Activated T-helper 2 cell treated with anti-CD3 and anti-CD28 coated beads, Interferon-gamma antibody, Interleukin-2, Interleukin-4, amounts not matched to agents 10 μg/mL and 5 μg/mL and 100 μg/mL, durations not matched to agents 14 hours and 24 hours and 36 hours (primary cell): ENCODE measurements around the gene TCF7L2. TPM values are rescaled to one million over a fixed set of nuclear protein-coding genes. Genes with fewer than 3 reads are reported as not detected.
A peak's percentile ranks its signal among the peaks of the same experiment; 100 is the strongest.

Experiments used
- DNase-seq: peaks from one replicate; pipeline ENCODE4 v3.0.0; 2021; ENCODE audit warnings: low spot score
- H3K27ac Mint-ChIP-seq: one replicate; pipeline ENCODE4 v1.8.0; 2021; ENCODE audit warnings: mixed read lengths
- H3K27me3 Mint-ChIP-seq: one replicate; pipeline ENCODE4 v1.8.0; 2021; ENCODE audit warnings: low read depth, mixed read lengths
- H3K36me3 Mint-ChIP-seq: one replicate; pipeline ENCODE4 v1.8.0; 2021; ENCODE audit warnings: low read depth, mixed read lengths
- H3K4me1 Mint-ChIP-seq: one replicate; pipeline ENCODE4 v1.8.0; 2021; ENCODE audit warnings: low read depth, mixed read lengths
- H3K4me3 Mint-ChIP-seq: one replicate; pipeline ENCODE4 v1.8.0; 2021; ENCODE audit warnings: low read depth, mild to moderate bottlenecking, moderate library complexity, mixed read lengths
- H3K9me3 Mint-ChIP-seq: one replicate; pipeline ENCODE4 v1.8.0; 2021; ENCODE audit warnings: mixed read lengths
- intact Hi-C: fragments of 100-400 bp; cut with micrococcal nuclease; formaldehyde crosslinking; loops from one replicate; pipeline ENCODE4 v1.15.1; 2023
- total RNA-seq: library from RNA; stranded (reverse); gene quantifications from 2 replicates; pipeline ENCODE4 v1.2.3, GENCODE V29; 2022

TCF7L2 gene
- total RNA-seq, 1 donor from 2014 or later = 0.52 TPM

GRCh38 chr10:112918771-112919170 lies 31.3 kb upstream of the TCF7L2 start:
- Mint-ChIP-seq H3K4me3 (no peak overlapping the region), H3K36me3 (no peaks in the 10 kb centered on the region), H3K4me1 (no peaks in the 10 kb centered on the region), H3K9me3 (no peaks in the 10 kb centered on the region), H3K27ac (no peak overlapping the region), H3K27me3 (peaks cover 3% of the 10 kb centered on the region)
- no peak for DNase-seq
- intact Hi-C loops = no loop called here

- intact Hi-C loops = no loop called here
- Mint-ChIP-seq H3K4me1 (no peaks in the 10 kb centered on the region), H3K27me3 (peaks cover 3% of the 10 kb centered on the region), H3K4me3 (no peak overlapping the region), H3K27ac (no peak overlapping the region), H3K9me3 (no peaks in the 10 kb centered on the region), H3K36me3 (no peaks in the 10 kb centered on the region)
- DNase-seq = no peak
Observed at GRCh38 chr10:112919721-112920120, 30.3 kb upstream of the TCF7L2 start.

- no peaks in the 10 kb centered on the region for H3K4me1 Mint-ChIP-seq
- no peaks in the 10 kb centered on the region for H3K36me3 Mint-ChIP-seq
- H3K4me3 Mint-ChIP-seq = no peak overlapping the region
- peaks cover 8% of the 10 kb centered on the region for H3K9me3 Mint-ChIP-seq
- no peak for DNase-seq
- peaks cover 7% of the 10 kb centered on the region for H3K27me3 Mint-ChIP-seq
- intact Hi-C loops = no loop called here
- no peak overlapping the region for H3K27ac Mint-ChIP-seq
Observed at GRCh38 chr10:112926906-112927688, 22.9 kb upstream of the TCF7L2 start.

- DNase-seq = no peak
- H3K27me3 Mint-ChIP-seq = peaks cover 8% of the 10 kb centered on the region
- H3K9me3 Mint-ChIP-seq = peaks cover 8% of the 10 kb centered on the region
- H3K36me3 Mint-ChIP-seq = no peaks in the 10 kb centered on the region
- intact Hi-C loops = no loop called here
- H3K4me3 Mint-ChIP-seq = no peak overlapping the region
- H3K4me1 Mint-ChIP-seq = no peaks in the 10 kb centered on the region
- no peak overlapping the region for H3K27ac Mint-ChIP-seq
Observed at GRCh38 chr10:112927980-112928379, 22.1 kb upstream of the TCF7L2 start.

- Mint-ChIP-seq H3K27me3 (peaks cover 8% of the 10 kb centered on the region), H3K4me3 (no peak overlapping the region), H3K36me3 (no peaks in the 10 kb centered on the region), H3K4me1 (no peaks in the 10 kb centered on the region), H3K27ac (no peak overlapping the region), H3K9me3 (peaks cover 8% of the 10 kb centered on the region)
- DNase-seq = no peak
- intact Hi-C loops = no loop called here
Observed at GRCh38 chr10:112932658-112933057, 17.4 kb upstream of the TCF7L2 start.

GRCh38 chr10:112934193-112934592 lies 15.9 kb upstream of the TCF7L2 start:
- H3K4me1 Mint-ChIP-seq = no peaks in the 10 kb centered on the region
- H3K36me3 Mint-ChIP-seq = no peaks in the 10 kb centered on the region
- peaks cover 10% of the 10 kb centered on the region for H3K27me3 Mint-ChIP-seq
- H3K4me3 Mint-ChIP-seq = no peak overlapping the region
- H3K27ac Mint-ChIP-seq = no peak overlapping the region
- H3K9me3 Mint-ChIP-seq = peaks cover 7% of the 10 kb centered on the region
- intact Hi-C loops = no loop called here
- DNase-seq = no peak

GRCh38 chr10:112938808-112939482 lies 11.1 kb upstream of the TCF7L2 start:
- no peak overlapping the region for H3K27ac Mint-ChIP-seq
- no peak for DNase-seq
- H3K4me1 Mint-ChIP-seq = no peaks in the 10 kb centered on the region
- intact Hi-C loops = no loop called here
- no peaks in the 10 kb centered on the region for H3K9me3 Mint-ChIP-seq
- H3K36me3 Mint-ChIP-seq = no peaks in the 10 kb centered on the region
- no peak overlapping the region for H3K4me3 Mint-ChIP-seq
- H3K27me3 Mint-ChIP-seq = peaks cover 8% of the 10 kb centered on the region

- Mint-ChIP-seq H3K4me1 (peaks cover 10% of the 10 kb centered on the region), H3K4me3 (no peak overlapping the region)
- intact Hi-C loops = no loop called here
Observed at GRCh38 chr10:112945811-112946210, 4.2 kb upstream of the TCF7L2 start.

GRCh38 chr10:112946649-112947048 lies 3.4 kb upstream of the TCF7L2 start:
- peaks cover 52% of the 10 kb centered on the region for H3K27me3 Mint-ChIP-seq
- intact Hi-C loops = no loop called here

More at GRCh38 chr10:112945811-112946210, 4.2 kb upstream of the TCF7L2 start:
- no peak overlapping the region for H3K27ac Mint-ChIP-seq
- H3K36me3 Mint-ChIP-seq = no peaks in the 10 kb centered on the region
- peaks cover 50% of the 10 kb centered on the region for H3K27me3 Mint-ChIP-seq
- H3K9me3 Mint-ChIP-seq = no peaks in the 10 kb centered on the region
- no peak for DNase-seq

GRCh38 chr10:112948196-112948595 lies 1.9 kb upstream of the TCF7L2 start:
- H3K4me3 Mint-ChIP-seq = no peak overlapping the region
- DNase-seq = no peak
- H3K4me1 Mint-ChIP-seq = peaks cover 16% of the 10 kb centered on the region
- peaks cover 61% of the 10 kb centered on the region for H3K27me3 Mint-ChIP-seq
- intact Hi-C loops = no loop called here
- peaks cover 4% of the 10 kb centered on the region for H3K36me3 Mint-ChIP-seq
- no peak overlapping the region for H3K27ac Mint-ChIP-seq
- H3K9me3 Mint-ChIP-seq = no peaks in the 10 kb centered on the region

More at GRCh38 chr10:112946649-112947048, 3.4 kb upstream of the TCF7L2 start:
- Mint-ChIP-seq H3K9me3 (no peaks in the 10 kb centered on the region), H3K4me1 (peaks cover 11% of the 10 kb centered on the region), H3K4me3 (no peak overlapping the region), H3K27ac (no peak overlapping the region), H3K36me3 (peaks cover under 1% of the 10 kb centered on the region)
- no peak for DNase-seq

GRCh38 chr10:112949143-112949823 lies 764 bp upstream of the TCF7L2 start:
- Mint-ChIP-seq H3K36me3 (peaks cover 4% of the 10 kb centered on the region), H3K4me3 (no peak overlapping the region), H3K4me1 (peaks cover 16% of the 10 kb centered on the region), H3K27me3 (peaks cover 70% of the 10 kb centered on the region), H3K27ac (no peak overlapping the region), H3K9me3 (no peaks in the 10 kb centered on the region)
- intact Hi-C loops = no loop called here
- no peak for DNase-seq

GRCh38 chr10:112950714-112951358 lies 789 bp downstream of the TCF7L2 start:
- H3K4me1 Mint-ChIP-seq = peaks cover 16% of the 10 kb centered on the region
- peaks cover 4% of the 10 kb centered on the region for H3K36me3 Mint-ChIP-seq
- H3K9me3 Mint-ChIP-seq = no peaks in the 10 kb centered on the region
- peak overlapping the region; percentile 77 for H3K4me3 Mint-ChIP-seq
- intact Hi-C loops = loop anchor here (10.0 kb wide), 1 partner anchor 174 kb away; no protein-coding TSS in a partner anchor
- no peak for DNase-seq
- H3K27me3 Mint-ChIP-seq = peaks cover 77% of the 10 kb centered on the region
- no peak overlapping the region for H3K27ac Mint-ChIP-seq
